Measurements from ENCODE around the gene PARVA.

DNA sequence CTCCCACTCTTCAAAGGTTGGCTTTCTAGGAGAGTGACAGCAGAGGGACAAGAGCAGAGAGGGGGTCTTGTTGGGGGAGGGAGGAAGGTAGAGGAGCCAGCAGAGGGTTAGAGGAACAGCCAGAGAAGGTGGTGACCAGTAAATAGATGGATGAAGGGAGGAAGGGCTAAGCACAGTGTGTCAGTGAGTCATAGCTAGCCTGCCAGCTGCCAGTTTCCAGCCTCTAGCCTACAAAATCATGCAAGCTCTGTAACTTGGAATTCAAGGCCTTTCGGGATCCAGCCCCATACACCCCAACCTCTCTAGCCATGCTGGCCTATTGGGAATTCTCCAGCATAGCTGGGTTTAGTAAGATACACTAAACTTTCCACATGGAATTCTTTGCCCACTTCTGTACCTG lies 149.4 kb downstream of the PARVA start:
- TF ChIP-seq, protein P1, sequence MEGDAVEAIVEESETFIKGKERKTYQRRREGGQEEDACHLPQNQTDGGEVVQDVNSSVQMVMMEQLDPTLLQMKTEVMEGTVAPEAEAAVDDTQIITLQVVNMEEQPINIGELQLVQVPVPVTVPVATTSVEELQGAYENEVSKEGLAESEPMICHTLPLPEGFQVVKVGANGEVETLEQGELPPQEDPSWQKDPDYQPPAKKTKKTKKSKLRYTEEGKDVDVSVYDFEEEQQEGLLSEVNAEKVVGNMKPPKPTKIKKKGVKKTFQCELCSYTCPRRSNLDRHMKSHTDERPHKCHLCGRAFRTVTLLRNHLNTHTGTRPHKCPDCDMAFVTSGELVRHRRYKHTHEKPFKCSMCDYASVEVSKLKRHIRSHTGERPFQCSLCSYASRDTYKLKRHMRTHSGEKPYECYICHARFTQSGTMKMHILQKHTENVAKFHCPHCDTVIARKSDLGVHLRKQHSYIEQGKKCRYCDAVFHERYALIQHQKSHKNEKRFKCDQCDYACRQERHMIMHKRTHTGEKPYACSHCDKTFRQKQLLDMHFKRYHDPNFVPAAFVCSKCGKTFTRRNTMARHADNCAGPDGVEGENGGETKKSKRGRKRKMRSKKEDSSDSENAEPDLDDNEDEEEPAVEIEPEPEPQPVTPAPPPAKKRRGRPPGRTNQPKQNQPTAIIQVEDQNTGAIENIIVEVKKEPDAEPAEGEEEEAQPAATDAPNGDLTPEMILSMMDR (IDR thresholded peaks at IDR 0.05), result no peak
- no peak for TF ChIP-seq ZFX (IDR thresholded peaks at IDR 0.05; ENCODE audit: borderline replicate concordance)
